CD4-positive, alpha-beta T cell treated with Interferon alpha-2 for 1 hour (primary cell): ENCODE measurements around the gene ROR2.

ENCODE experiments used
- DNase-seq, 2 donors: peaks; one replicate each; pipeline ENCODE4 v3.0.0-alpha.2; 2020 to 2022

The ROR2 gene

GRCh38 chr9:91768977-91769916 lies 180.8 kb downstream of the ROR2 start:
- no peak for DNase-seq

- DNase-seq: no peak
Measured at GRCh38 chr9:91768507-91768906, 181.5 kb downstream of the ROR2 start.

GRCh38 chr9:91766315-91767069 lies 183.5 kb downstream of the ROR2 start:
- DNase-seq: no peak

GRCh38 chr9:91765296-91765695 lies 184.7 kb downstream of the ROR2 start:
- DNase-seq: no peak

GRCh38 chr9:91764661-91765060 lies 185.4 kb downstream of the ROR2 start:
- no peak for DNase-seq

- no peak for DNase-seq
Measured at GRCh38 chr9:91761362-91761761, 188.7 kb downstream of the ROR2 start.

- DNase-seq: no peak
Measured at GRCh38 chr9:91760906-91761305, 189.1 kb downstream of the ROR2 start.

GRCh38 chr9:91758491-91758981 lies 191.5 kb downstream of the ROR2 start:
- DNase-seq: peak in 1 of 2 donors; percentile 15

- no peak for DNase-seq
Measured at GRCh38 chr9:91757782-91758181, 192.2 kb downstream of the ROR2 start.

GRCh38 chr9:91756510-91756780 lies 193.6 kb downstream of the ROR2 start:
- DNase-seq: no peak

- no peak for DNase-seq
Measured at GRCh38 chr9:91755761-91756509, 194.1 kb downstream of the ROR2 start.

- DNase-seq: no peak
Measured at GRCh38 chr9:91753711-91754110, 196.3 kb downstream of the ROR2 start.

- no peak for DNase-seq
Measured at GRCh38 chr9:91751922-91752321, 198.1 kb downstream of the ROR2 start.

- DNase-seq: no peak
Measured at GRCh38 chr9:91750343-91750742, 199.7 kb downstream of the ROR2 start.

GRCh38 chr9:91746904-91747303 lies 203.1 kb downstream of the ROR2 start:
- no peak for DNase-seq

GRCh38 chr9:91746357-91746756 lies 203.7 kb downstream of the ROR2 start:
- DNase-seq: no peak

GRCh38 chr9:91744114-91744513 lies 205.9 kb downstream of the ROR2 start:
- DNase-seq: no peak

- DNase-seq: no peak
Measured at GRCh38 chr9:91741522-91741921, 208.5 kb downstream of the ROR2 start.

- DNase-seq: no peak
Measured at GRCh38 chr9:91740701-91741100, 209.3 kb downstream of the ROR2 start.

GRCh38 chr9:91736898-91737601 lies 213.0 kb downstream of the ROR2 start:
- no peak for DNase-seq

GRCh38 chr9:91736311-91736710 lies 213.7 kb downstream of the ROR2 start:
- no peak for DNase-seq

- no peak for DNase-seq
Measured at GRCh38 chr9:91735049-91735448, 215.0 kb downstream of the ROR2 start.
